Measurements from ENCODE around the gene PRR36. TPM values are rescaled to one million over a fixed set of nuclear protein-coding genes. Genes with fewer than 3 reads are reported as not detected.

Gene PRR36
- total RNA-seq, 6 donors from 2014 or later = 0.46 to 9.4 (median 2.7) TPM

DNA sequence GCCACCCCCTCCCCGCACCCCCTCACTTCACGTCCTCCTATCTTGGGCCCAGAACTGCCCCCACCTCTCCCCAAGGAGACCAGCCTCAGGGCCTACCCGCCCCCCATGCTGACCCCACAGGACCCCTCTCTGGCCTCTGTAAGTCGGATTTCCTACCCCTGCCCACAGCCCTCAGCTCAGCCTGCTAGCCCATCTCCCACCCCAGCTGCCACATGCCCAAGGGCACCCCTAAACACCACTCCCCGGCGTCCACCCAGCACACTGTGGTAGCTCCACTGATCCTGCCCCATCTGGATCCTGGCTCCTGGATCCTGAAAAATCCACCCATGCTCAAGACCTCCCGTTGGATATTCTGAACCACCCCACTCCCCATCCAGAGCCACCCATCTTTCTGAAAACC lies 43.4 kb downstream of the PRR36 start:
- WGBS, 2 donors = 52 to 60% methylated on average over 5 to 7 of the region's 7 CpGs
- Histone ChIP-seq H3K27ac (peak overlapping the region in 2 of 4 donors; percentile 54 to 59), H3K4me1 (peaks cover 24 to 42% (median 33%) of the 10 kb centered on the region in 4 donors), H3K4me3 (peak overlapping the region in 3 of 4 donors; percentile 77 to 95 (median 87)), H3K36me3 (no peaks in the 10 kb centered on the region), H3K9me3 (no peaks in the 10 kb centered on the region), H3K27me3 (no peaks in the 10 kb centered on the region)
- DNase-seq (no peak), ATAC-seq (ENCODE audit: low FRiP score in 2 of 2) (no peak)
- TF ChIP-seq EP300 (IDR thresholded peaks at IDR 0.05) (no peak), POLR2A (IDR thresholded peaks at IDR 0.05) (no peak), POLR2AphosphoS5 (IDR thresholded peaks at IDR 0.05) (no peak)
- TF ChIP-seq, protein P1, sequence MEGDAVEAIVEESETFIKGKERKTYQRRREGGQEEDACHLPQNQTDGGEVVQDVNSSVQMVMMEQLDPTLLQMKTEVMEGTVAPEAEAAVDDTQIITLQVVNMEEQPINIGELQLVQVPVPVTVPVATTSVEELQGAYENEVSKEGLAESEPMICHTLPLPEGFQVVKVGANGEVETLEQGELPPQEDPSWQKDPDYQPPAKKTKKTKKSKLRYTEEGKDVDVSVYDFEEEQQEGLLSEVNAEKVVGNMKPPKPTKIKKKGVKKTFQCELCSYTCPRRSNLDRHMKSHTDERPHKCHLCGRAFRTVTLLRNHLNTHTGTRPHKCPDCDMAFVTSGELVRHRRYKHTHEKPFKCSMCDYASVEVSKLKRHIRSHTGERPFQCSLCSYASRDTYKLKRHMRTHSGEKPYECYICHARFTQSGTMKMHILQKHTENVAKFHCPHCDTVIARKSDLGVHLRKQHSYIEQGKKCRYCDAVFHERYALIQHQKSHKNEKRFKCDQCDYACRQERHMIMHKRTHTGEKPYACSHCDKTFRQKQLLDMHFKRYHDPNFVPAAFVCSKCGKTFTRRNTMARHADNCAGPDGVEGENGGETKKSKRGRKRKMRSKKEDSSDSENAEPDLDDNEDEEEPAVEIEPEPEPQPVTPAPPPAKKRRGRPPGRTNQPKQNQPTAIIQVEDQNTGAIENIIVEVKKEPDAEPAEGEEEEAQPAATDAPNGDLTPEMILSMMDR (IDR thresholded peaks at IDR 0.05) = no peak

- DNase-seq = no peak
- TF ChIP-seq POLR2AphosphoS5 (IDR thresholded peaks at IDR 0.05) = no peak
- no peak for TF ChIP-seq EP300 (IDR thresholded peaks at IDR 0.05)
- no peak for TF ChIP-seq POLR2A (IDR thresholded peaks at IDR 0.05)
- TF ChIP-seq, protein P1 (IDR thresholded peaks at IDR 0.05) = no peak
- ATAC-seq (ENCODE audit: low FRiP score in 2 of 2) = no peak
- WGBS, 2 donors = 0 to 2% methylated on average over 1 to 24 of the region's 53 CpGs
- Histone ChIP-seq H3K27ac (peak overlapping the region in 2 of 4 donors; percentile 54 to 59), H3K36me3 (no peaks in the 10 kb centered on the region), H3K4me3 (peak overlapping the region; percentile 77 to 95 (median 85)), H3K9me3 (no peaks in the 10 kb centered on the region), H3K4me1 (peaks cover 24 to 42% (median 33%) of the 10 kb centered on the region in 4 donors), H3K27me3 (no peaks in the 10 kb centered on the region)
These were observed 43.9 kb downstream of the PRR36 start for GRCh38 chr19:7830272-7830771.

DNA sequence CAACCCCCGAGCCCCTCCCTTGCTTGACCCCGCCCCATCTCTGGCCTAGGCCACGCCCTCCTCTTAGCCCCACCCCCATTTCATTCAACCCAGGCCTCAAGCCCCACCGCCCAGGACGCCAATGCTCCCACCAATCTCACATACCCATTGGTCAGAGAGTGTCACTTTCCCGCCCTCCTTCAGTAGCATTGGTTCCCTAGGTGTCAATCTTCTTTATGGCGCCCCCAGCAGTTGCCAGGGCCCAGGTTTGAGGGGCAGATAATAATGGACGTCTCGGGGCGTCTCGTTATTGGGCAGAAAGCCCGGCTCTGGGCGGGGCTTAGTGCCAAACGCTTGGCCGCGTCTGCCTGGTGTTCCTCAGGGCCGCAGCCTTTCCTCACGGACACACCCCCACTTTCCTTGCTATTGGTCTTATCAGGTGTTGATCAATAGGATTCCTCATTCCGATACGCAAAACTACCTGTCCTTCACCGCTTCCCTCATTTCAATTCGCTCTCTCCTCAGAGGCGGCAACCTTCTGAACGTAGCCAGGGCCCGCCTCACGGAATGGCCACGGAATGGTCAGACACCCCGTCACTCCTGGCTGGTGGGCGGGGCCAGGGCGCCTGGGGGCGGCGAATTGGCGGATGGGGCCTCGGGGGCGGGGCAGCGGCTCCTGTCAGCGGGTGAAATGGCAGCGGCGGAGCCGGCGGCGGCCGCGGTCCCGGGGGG lies 44.5 kb downstream of the PRR36 start, which contains the start of gene EVI5L:
Gene EVI5L, plus strand, starts transcription at position 658 of the 711 bp plus-strand sequence. CDS start 16,325 bp downstream, outside the sequence.
- peak; percentile 99 to 100 for DNase-seq
- Histone ChIP-seq H3K36me3 (no peaks in the 10 kb centered on the region), H3K9me3 (no peaks in the 10 kb centered on the region), H3K27ac (peak within 1 kb of the TSS in 2 of 4 donors; percentile 54 to 59), H3K27me3 (no peaks in the 10 kb centered on the region), H3K4me1 (peaks cover 24 to 42% (median 33%) of the 10 kb centered on the region in 4 donors), H3K4me3 (peak within 1 kb of the TSS; percentile 77 to 95 (median 85))
- WGBS, 2 donors = 0 to 1% methylated on average over 18 to 37 of the region's 45 CpGs
- ATAC-seq (ENCODE audit: low FRiP score in 2 of 2) = peak; percentile 95 to 97
- TF ChIP-seq POLR2AphosphoS5 (IDR thresholded peaks at IDR 0.05) (peak; percentile 32 to 33), EP300 (IDR thresholded peaks at IDR 0.05) (no peak)

DNA sequence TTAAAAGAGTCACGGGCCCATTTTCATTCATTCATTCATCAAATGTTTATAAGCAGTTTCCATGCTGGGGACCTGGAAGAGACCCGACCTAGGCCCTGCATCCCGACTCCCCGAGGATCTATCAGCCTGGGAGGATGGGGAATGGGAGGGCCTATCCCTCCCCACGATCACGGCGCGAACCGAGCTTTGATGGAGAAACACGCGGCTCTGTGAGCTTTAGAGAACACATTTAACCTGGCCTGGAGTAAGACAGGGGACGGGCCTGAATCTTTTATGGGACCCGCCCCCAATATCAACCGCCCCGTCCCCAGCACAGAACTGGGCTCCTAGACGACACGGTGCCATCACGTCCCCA lies 45.0 kb downstream of the PRR36 start:
- DNase-seq (no peak), ATAC-seq (ENCODE audit: low FRiP score in 2 of 2) (no peak)
- 4 to 9% methylated on average over 17 to 18 of the region's 18 CpGs for WGBS, 2 donors
- Histone ChIP-seq H3K27me3 (no peaks in the 10 kb centered on the region), H3K36me3 (no peaks in the 10 kb centered on the region), H3K4me1 (peaks cover 24 to 42% (median 33%) of the 10 kb centered on the region in 4 donors), H3K9me3 (no peaks in the 10 kb centered on the region), H3K4me3 (peak overlapping the region in 3 of 4 donors; percentile 77 to 95 (median 87)), H3K27ac (no peak overlapping the region)
- no peak for TF ChIP-seq POLR2AphosphoS5 (IDR thresholded peaks at IDR 0.05)
- TF ChIP-seq, protein P1 (IDR thresholded peaks at IDR 0.05) = no peak
- no peak for TF ChIP-seq EP300 (IDR thresholded peaks at IDR 0.05)
- TF ChIP-seq POLR2A (IDR thresholded peaks at IDR 0.05) = no peak

DNA sequence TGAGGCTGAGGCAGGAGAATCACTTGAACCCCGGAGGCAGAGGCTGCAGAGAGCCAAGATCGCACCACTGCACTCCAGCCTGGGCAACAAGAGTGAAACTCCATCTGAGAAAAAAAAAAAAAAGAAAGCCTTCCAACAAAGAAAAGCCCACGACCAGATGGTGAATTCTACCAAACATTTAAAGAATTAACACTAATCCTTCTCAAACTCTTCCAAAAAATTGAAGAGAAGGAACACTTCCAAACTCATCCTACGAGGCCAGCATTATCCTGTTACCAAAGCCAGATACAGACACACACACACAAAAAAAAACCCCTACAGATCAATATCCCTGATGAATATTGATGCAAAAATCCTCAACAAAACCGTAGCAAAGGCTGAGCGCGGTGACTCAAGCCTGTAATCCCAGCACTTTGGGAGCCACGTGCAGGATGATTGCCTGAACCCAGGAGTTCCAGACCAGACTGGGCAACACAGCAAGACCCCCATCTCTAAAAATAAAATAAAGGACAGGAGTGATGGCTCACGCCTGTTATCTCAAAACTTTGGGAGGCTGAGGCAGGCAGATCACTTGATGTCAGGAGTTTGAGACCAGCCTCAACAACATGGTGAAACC lies 50.4 kb downstream of the PRR36 start:
- Histone ChIP-seq H3K36me3 (no peaks in the 10 kb centered on the region), H3K9me3 (no peaks in the 10 kb centered on the region), H3K4me1 (peaks cover 0 to 1% (median under 1%) of the 10 kb centered on the region in 4 donors), H3K4me3 (no peak overlapping the region), H3K27me3 (no peaks in the 10 kb centered on the region), H3K27ac (no peak overlapping the region)
- DNase-seq (no peak), ATAC-seq (ENCODE audit: low FRiP score in 2 of 2) (no peak)
- TF ChIP-seq EP300 (IDR thresholded peaks at IDR 0.05) (no peak), POLR2A (IDR thresholded peaks at IDR 0.05) (no peak), POLR2AphosphoS5 (IDR thresholded peaks at IDR 0.05) (no peak)
- TF ChIP-seq, protein P1 (IDR thresholded peaks at IDR 0.05) = no peak
- 62 to 63% methylated on average over 9 of the region's 9 CpGs for WGBS, 2 donors
